Right lobe of liver (tissue), 4 donors: ENCODE results near the gene MANSC4.

Experiments
- POLR2A ChIP-seq: fragments of 450-650 bp; IDR thresholded peaks from one replicate; pipeline ENCODE4 v1.6.1; 2017; ENCODE audit warnings: antibody characterized with exemption, mild to moderate bottlenecking
- TF ChIP-seq, protein P1 (sequence below), 4 donors: fragments of 200-600 bp in 3 of 4; fragments of 450-650 bp in 1 of 4; IDR thresholded peaks; one replicate each; pipeline versions ENCODE4 v1.5.1 to v1.8.0; 2016 to 2022; ENCODE audit warnings: antibody characterized with exemption in 4 of 4, mild to moderate bottlenecking in 2 of 4
- donor health status: DM: no; HTN: no; CAD: no.
- donor health status: DM: no; HTN: no; CAD: no.
- donor health status: DM: no; HTN: yes; CAD: no.

DNA sequence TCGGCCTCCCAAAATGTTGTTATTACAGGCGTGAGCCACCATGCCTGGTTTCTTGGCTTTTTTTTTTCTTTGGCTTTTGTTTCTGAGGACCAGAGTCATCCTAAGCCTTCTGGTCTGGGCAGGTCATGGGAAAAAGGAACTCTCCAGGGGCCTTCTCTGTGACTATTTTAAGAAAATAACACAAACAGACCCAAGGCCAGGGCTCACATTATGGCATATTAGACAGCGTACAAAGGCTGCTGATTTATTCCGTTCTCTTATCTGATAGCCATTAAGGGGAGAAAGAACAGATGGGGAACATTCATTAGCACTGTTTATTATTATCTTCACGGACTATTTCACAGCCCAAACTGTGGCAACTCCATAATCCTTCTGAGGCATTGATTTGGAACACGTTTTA is 28.8 kb upstream of the MANSC4 start:
- TF ChIP-seq POLR2A: no peak
- TF ChIP-seq, protein P1, sequence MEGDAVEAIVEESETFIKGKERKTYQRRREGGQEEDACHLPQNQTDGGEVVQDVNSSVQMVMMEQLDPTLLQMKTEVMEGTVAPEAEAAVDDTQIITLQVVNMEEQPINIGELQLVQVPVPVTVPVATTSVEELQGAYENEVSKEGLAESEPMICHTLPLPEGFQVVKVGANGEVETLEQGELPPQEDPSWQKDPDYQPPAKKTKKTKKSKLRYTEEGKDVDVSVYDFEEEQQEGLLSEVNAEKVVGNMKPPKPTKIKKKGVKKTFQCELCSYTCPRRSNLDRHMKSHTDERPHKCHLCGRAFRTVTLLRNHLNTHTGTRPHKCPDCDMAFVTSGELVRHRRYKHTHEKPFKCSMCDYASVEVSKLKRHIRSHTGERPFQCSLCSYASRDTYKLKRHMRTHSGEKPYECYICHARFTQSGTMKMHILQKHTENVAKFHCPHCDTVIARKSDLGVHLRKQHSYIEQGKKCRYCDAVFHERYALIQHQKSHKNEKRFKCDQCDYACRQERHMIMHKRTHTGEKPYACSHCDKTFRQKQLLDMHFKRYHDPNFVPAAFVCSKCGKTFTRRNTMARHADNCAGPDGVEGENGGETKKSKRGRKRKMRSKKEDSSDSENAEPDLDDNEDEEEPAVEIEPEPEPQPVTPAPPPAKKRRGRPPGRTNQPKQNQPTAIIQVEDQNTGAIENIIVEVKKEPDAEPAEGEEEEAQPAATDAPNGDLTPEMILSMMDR (IDR thresholded peaks at IDR 0.05): no peak
